IgD-negative memory B cell (primary cell): ENCODE results near the gene KIZ. TPM values are rescaled to one million over a fixed set of nuclear protein-coding genes. Genes with fewer than 3 reads are reported as not detected.

ENCODE experiments used
- H3K27ac Mint-ChIP-seq, 3 donors: one replicate each; pipeline ENCODE4 v1.8.0; 2020 to 2022; ENCODE audit warnings: mild to moderate bottlenecking in 3 of 3, mixed read lengths in 3 of 3, moderate library complexity in 1 of 3
- H3K27me3 Mint-ChIP-seq: one replicate; pipeline ENCODE4 v1.8.0; 2021; ENCODE audit warnings: mixed read lengths
- H3K36me3 Mint-ChIP-seq: one replicate; pipeline ENCODE4 v1.8.0; 2020; ENCODE audit warnings: mild to moderate bottlenecking, mixed read lengths
- H3K4me1 Mint-ChIP-seq, 3 donors: one replicate each; pipeline ENCODE4 v1.8.0; 2020 to 2022; ENCODE audit warnings: mixed read lengths in 3 of 3, mild to moderate bottlenecking in 1 of 3
- H3K4me3 Mint-ChIP-seq, 4 donors: one replicate each; pipeline ENCODE4 v1.8.0; 2020 to 2022; ENCODE audit warnings: mild to moderate bottlenecking in 4 of 4, mixed read lengths in 4 of 4, moderate library complexity in 3 of 4
- H3K9me3 Mint-ChIP-seq, 3 donors: one replicate each; pipeline ENCODE4 v1.8.0; 2020 to 2021; ENCODE audit warnings: mixed read lengths in 3 of 3, mild to moderate bottlenecking in 1 of 3
- polyA plus RNA-seq: library from polyadenylated mRNA; unstranded; fragments of 300-500 nt; fragmentation: Illumina TruSeq; gene quantifications from one replicate; pipeline ENCODE4 v1.2.3, GENCODE V29; 2021

KIZ gene, protein sequence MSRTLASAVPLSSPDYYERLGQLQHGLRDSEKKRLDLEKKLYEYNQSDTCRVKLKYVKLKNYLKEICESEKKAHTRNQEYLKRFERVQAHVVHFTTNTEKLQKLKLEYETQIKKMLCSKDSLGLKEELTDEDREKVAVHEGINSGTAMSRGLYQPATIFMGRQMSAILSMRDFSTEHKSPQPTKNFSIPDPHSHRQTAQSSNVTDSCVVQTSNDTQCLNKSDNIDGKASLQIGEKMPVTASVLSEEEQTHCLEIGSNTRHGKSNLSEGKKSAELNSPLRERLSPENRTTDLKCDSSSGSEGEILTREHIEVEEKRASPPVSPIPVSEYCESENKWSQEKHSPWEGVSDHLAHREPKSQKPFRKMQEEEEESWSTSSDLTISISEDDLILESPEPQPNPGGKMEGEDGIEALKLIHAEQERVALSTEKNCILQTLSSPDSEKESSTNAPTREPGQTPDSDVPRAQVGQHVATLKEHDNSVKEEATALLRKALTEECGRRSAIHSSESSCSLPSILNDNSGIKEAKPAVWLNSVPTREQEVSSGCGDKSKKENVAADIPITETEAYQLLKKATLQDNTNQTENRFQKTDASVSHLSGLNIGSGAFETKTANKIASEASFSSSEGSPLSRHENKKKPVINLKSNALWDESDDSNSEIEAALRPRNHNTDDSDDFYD
- polyA plus RNA-seq, result 26.2 TPM

DNA sequence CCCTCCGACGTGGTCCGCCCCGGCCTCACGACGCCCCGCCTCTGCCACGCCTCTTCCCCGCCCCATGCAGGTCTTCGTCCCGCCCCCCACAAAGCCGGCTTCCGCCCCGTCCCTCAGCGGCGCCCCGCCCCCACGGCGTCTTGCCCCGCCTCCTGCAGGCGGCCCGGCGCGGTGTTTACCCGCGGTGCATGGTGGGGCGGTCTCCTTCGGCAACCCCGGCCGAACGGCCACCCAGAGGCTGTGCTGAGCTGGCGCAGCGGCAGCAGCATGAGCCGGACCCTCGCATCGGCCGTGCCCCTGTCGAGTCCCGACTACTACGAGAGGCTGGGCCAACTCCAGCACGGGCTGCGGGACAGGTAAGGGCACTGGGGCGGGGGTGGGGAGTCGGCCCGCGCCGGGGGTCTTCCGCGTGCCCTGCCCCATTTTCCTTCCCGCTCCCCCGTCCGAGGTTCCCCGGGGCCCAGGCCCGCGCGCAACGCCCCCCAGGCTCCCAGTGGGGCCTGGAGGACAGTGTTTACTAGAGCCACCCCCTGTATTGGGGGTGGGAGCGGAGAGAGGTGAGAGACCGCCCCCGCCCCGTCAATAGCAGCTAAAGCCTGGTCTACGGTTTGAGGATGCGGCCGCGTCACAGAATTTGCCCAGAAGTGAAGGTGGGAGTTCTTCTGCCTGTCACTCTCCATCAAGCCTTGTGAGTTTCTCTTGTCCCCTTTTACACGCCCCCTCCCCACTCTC is at the start of gene KIZ:
Gene KIZ, plus strand, starts transcription at position 234 of the 732 bp plus-strand sequence. Its CDS starts 34 bp downstream, at position 268.
- Mint-ChIP-seq H3K36me3 (peaks cover 6% of the 10 kb centered on the region), H3K4me3 (peak within 1 kb of the TSS; percentile 82 to 91 (median 88)), H3K4me1 (peaks cover 16 to 24% (median 20%) of the 10 kb centered on the region in 3 donors), H3K27me3 (peaks cover 4% of the 10 kb centered on the region), H3K9me3 (no peaks in the 10 kb centered on the region), H3K27ac (peak within 1 kb of the TSS; percentile 78 to 94 (median 86))

DNA sequence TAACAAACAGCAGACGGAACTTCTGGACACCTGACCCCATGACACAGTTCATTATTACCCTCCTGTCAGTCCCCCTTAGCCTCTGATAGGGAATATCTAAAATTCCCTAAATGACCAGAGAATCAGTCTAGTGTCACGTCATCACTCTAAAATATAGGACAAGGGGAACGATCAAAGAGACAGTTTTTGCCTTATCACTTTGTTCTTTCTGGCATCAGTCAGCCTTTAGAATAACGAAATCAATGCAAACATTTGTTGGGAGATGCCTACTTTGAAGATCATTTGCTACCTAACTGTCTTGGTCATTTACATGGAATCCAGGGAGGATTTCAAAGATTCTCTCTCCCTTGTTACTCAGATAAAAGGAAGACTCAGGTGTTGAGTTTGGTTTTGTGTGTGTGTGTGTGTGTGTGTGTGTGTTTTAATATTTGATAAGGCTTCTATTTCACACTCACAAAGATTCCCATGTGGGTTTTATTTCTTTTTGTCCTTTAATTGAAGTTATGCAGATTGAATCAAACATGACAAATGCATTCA is 48.0 kb upstream of the KIZ start:
- Mint-ChIP-seq H3K36me3 (peaks cover 2% of the 10 kb centered on the region), H3K4me3 (no peak overlapping the region), H3K9me3 (no peaks in the 10 kb centered on the region), H3K27me3 (peaks cover 22% of the 10 kb centered on the region), H3K27ac (no peak overlapping the region), H3K4me1 (no peaks in the 10 kb centered on the region)

DNA sequence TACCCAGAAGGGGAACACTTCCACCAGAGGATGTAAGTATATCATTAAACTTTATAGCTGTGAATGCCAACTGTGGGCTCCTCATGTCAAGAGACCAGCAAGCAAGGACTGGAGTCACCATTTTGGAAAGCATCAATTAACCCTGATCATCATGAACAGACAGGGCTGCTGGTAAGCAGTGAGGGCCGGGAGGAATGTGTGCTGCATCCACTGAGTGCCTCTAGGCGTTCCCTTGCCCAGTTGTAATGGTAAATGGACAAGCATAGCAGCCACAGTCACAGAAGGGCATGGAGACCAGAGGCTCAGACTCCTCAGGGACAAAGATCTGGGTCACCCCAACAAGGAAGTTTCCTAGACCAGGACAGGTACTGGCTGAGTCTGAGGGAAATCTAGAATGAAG is 43.3 kb upstream of the KIZ start:
- no peak overlapping the region for H3K27ac Mint-ChIP-seq
- no peak overlapping the region for H3K4me3 Mint-ChIP-seq
- H3K4me1 Mint-ChIP-seq, result no peaks in the 10 kb centered on the region
- no peaks in the 10 kb centered on the region for H3K36me3 Mint-ChIP-seq
- H3K27me3 Mint-ChIP-seq, result peaks cover 12% of the 10 kb centered on the region
- no peaks in the 10 kb centered on the region for H3K9me3 Mint-ChIP-seq

DNA sequence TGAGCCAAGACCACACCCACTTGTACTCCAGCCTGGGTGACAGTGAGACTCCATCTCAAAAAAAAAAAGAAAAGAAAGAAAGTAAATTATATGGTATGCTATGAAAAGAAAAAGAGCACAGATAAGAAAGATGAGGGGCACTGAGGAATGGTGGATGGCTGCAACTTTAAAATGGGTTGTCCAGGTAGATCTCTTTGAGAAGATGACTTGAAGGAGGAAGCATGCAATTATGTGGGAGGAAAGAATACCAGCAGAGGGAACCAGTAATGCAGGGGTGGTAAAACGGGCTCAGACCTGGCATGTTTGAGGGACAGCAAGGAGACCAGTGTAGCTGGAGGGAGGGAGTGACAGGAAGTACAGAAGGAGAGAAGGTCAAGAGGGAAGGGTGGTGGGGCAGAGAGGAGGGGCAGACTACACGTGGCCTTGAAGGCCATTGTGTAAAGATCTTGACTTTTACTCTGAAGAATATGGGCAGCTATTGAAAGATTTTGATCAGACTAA is 42.0 kb upstream of the KIZ start:
- Mint-ChIP-seq H3K27ac (no peak overlapping the region), H3K27me3 (peaks cover 15% of the 10 kb centered on the region), H3K4me1 (no peaks in the 10 kb centered on the region), H3K36me3 (no peaks in the 10 kb centered on the region), H3K9me3 (peaks cover 0 to 2% (median 0%) of the 10 kb centered on the region in 3 donors), H3K4me3 (no peak overlapping the region)

DNA sequence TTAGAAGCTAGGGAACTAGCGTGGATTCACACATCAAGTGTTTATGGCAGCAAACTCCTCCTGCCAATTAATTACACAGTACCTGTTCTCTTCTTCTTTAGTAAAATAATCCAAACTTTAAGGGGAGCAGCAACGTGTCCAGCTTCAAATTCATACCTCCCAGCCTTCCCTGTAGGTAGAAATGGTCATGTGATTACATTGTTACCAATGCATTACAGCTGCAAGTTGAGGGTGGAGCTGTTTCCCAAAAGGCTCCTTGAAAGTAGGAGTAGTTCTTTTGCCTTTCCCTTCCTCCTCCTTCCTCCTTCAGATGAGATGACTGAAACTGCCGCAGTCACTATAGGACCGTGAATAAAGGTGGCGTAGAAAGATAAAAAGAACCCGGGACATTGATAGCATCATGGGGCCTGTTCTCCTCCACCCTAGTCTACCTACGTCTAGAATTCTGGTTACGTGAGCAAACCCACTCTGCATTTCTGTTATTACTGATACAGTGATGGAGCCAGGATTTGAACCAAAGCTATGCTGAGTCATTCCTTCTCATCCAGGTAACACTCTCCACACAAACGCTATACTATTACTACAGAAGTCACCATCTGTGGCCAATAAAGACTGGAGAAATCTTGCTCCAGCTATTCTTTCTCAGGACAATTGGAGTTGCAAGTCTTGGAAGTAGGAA is 37.9 kb upstream of the KIZ start:
- H3K4me1 Mint-ChIP-seq, result peaks cover 0 to 9% (median 0%) of the 10 kb centered on the region in 3 donors
- H3K27ac Mint-ChIP-seq, result no peak overlapping the region
- H3K27me3 Mint-ChIP-seq, result peaks cover 34% of the 10 kb centered on the region
- no peak overlapping the region for H3K4me3 Mint-ChIP-seq
- H3K36me3 Mint-ChIP-seq, result no peaks in the 10 kb centered on the region
- peaks cover 0 to 3% (median 0%) of the 10 kb centered on the region in 3 donors for H3K9me3 Mint-ChIP-seq

DNA sequence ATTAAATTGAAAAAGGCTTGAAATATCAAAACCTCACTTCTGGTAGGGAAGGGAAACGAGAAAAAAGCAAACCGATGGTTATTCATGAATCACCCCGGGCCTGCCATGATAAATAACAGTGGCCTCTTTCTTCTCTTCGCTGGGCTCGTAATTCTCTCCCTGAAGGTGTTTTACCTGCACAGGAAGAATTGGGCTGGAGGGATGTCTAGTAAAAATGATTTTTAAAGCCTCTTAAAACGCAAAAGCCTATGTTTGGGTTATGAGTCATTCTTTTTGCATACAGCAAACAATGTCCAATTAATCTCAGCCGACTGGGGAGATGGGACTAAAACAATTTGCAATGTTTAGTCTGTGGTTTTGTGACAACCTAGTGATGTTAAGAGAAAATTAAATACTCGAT is 36.5 kb upstream of the KIZ start:
- H3K27me3 Mint-ChIP-seq, result peaks cover 41% of the 10 kb centered on the region
- H3K27ac Mint-ChIP-seq, result no peak overlapping the region
- peaks cover 0 to 3% (median 0%) of the 10 kb centered on the region in 3 donors for H3K9me3 Mint-ChIP-seq
- H3K4me3 Mint-ChIP-seq, result no peak overlapping the region
- peaks cover 0 to 9% (median 0%) of the 10 kb centered on the region in 3 donors for H3K4me1 Mint-ChIP-seq
- H3K36me3 Mint-ChIP-seq, result no peaks in the 10 kb centered on the region

DNA sequence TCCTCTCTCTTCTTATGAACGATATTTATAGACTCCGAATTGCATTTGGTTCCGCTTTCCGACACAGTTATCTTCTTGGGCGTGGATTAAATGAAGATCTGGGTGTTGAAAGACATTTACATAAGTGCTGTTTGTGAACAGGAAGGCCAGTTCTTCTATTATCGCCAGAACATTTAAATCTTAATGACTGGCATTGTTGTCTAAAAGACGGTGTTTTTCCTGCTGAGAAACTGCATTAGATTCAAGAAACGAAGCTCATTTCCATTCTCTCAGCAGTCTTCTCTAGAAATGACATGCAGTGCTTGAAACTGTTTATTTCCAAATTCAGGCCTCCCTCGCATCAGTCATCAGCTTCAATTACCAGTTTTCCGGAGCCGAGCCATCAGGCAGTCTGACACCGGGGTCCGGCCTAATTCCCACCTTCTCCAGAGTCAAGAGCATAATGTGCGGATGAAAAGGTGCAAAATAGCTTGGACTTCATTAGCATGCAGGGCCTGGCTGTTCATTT is 35.7 kb upstream of the KIZ start:
- H3K4me1 Mint-ChIP-seq, result peaks cover 0 to 9% (median 0%) of the 10 kb centered on the region in 3 donors
- peaks cover 0 to 3% (median 0%) of the 10 kb centered on the region in 3 donors for H3K9me3 Mint-ChIP-seq
- no peaks in the 10 kb centered on the region for H3K36me3 Mint-ChIP-seq
- H3K27me3 Mint-ChIP-seq, result peaks cover 43% of the 10 kb centered on the region
- H3K4me3 Mint-ChIP-seq, result peak overlapping the region in 2 of 4 donors; percentile 18 to 53
- H3K27ac Mint-ChIP-seq, result no peak overlapping the region

DNA sequence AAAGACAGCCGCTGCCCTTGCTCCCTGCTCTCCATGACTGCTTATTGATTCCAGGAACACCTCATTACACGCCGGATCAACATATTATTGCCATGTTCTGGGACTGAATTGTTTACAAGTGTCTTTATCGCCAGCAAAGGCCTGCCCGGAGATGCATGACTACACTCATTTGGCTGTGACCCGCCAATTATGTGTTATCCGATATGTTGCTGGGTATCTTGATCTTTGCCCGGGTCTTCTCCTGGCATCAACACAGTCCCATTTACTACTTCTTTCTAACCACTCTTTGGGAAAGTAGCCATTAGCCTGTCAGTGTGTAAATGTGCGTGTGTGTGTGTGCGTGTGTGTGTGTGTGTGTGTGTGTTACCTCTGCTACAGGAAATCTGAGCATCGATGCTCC is 35.2 kb upstream of the KIZ start:
- peak overlapping the region in 1 of 4 donors; percentile 18 for H3K4me3 Mint-ChIP-seq
- peaks cover 0 to 9% (median 0%) of the 10 kb centered on the region in 3 donors for H3K4me1 Mint-ChIP-seq
- peaks cover 0 to 3% (median 0%) of the 10 kb centered on the region in 3 donors for H3K9me3 Mint-ChIP-seq
- H3K27me3 Mint-ChIP-seq, result peaks cover 45% of the 10 kb centered on the region
- H3K36me3 Mint-ChIP-seq, result no peaks in the 10 kb centered on the region
- no peak overlapping the region for H3K27ac Mint-ChIP-seq

DNA sequence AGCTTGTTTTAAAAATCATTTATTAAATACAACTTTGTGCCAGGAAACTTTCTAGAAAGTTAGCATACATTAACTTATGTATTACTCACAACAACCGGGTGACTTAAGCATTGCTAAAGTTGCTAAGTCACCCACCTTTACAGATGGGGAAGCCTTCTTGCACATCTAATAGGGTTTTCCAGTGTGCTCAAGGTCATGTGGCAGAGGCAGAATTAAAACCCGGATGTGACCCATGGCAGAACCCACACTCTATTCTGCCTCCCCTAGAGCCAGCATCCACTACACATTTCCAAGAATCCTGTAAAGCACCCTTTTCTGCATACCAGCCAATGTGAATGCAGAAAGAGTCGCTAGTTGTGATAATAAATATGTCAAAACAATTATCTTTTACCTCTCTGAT is 33.1 kb upstream of the KIZ start:
- Mint-ChIP-seq H3K4me3 (no peak overlapping the region), H3K9me3 (peaks cover 0 to 3% (median 0%) of the 10 kb centered on the region in 3 donors), H3K36me3 (no peaks in the 10 kb centered on the region)

DNA sequence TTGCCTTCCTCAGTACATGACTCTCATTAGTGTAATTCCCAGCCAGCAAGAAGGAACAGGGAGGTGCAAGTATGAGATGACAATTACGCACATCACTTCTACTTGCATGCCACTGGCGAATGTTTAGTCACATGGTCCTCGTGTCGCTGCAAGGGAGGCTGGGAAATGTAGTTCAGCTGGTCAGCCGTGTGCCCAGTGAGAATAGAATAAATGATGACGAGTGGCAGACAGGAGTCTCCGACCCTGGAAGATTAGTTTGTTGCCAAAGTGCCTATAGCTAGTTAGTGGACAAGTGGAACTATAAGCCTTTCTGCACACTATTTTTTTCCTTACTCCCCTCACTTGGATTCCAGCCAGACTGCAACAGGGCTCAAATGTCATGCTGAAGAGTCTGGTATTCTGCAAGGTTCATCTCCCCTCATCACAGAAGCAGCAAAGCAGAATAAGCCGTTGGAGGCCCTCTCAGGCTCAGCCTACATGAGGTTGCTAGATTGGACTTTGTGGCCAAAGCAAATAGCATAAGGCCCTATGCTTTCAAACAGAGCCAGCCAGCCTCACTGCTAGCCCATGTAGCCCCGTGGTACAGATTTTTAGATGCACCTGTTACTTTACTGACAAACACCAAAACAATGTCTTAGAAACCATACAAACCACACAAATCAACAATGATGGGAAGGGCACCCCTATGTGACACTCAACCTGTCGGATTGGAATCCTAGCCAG is 29.4 kb upstream of the KIZ start:
- Mint-ChIP-seq H3K9me3 (peaks cover 0 to 2% (median 0%) of the 10 kb centered on the region in 3 donors), H3K36me3 (no peaks in the 10 kb centered on the region), H3K27me3 (peaks cover 48% of the 10 kb centered on the region), H3K27ac (peak overlapping the region in 1 of 3 donors; percentile 41), H3K4me1 (peaks cover 5 to 21% (median 7%) of the 10 kb centered on the region in 3 donors), H3K4me3 (peak overlapping the region in 2 of 4 donors; percentile 14 to 73)

More for the DNA sequence above, 33.1 kb upstream of the KIZ start:
- Mint-ChIP-seq H3K27me3 (peaks cover 50% of the 10 kb centered on the region), H3K27ac (no peak overlapping the region), H3K4me1 (peaks cover 0 to 9% (median 0%) of the 10 kb centered on the region in 3 donors)

DNA sequence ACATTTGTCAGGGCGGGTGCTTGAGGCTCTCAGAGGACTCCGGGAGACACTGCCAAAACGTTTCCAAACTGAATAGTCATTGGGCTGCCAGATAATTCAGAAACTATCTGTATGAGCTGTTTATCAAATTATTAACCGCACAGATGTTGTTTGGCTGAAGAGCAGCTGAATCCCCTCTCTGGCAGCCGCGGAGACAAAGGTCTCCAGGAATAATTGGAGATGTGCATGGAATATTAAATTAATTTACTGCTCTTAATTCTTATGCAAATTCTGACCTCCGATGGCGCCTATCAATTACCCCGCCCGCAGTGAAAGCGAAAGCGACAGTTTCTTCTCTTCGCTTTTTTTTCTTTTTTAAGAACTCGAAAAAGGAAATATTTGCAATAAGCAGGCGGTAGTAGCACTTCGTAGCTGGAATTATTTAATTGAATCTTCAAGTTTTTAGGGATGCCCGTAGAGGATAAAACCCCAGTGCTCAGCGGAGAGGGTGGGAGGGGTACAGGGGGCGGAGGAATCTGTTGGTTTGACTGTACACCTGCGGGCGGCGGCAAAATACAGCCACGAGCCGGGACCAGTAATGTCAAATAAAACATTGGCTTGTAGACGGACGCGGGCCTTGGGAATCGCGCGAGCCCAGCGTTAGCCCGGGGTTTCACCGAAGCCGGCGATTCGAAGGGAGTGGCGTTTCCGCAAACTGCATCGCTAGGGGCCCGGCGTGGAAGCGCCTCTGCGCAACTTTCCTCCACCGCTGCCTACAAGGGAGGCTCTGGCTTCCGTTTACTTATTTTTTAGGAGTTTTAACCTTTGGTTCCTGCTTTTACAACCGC is 25.9 kb upstream of the KIZ start:
- Mint-ChIP-seq H3K4me3 (peak overlapping the region; percentile 90 to 96 (median 96)), H3K27ac (peak overlapping the region; percentile 90 to 96 (median 94)), H3K36me3 (peaks cover 2% of the 10 kb centered on the region), H3K27me3 (peaks cover 65% of the 10 kb centered on the region), H3K9me3 (peaks cover 0 to 7% (median 0%) of the 10 kb centered on the region in 3 donors), H3K4me1 (peaks cover 11 to 38% (median 16%) of the 10 kb centered on the region in 3 donors)

DNA sequence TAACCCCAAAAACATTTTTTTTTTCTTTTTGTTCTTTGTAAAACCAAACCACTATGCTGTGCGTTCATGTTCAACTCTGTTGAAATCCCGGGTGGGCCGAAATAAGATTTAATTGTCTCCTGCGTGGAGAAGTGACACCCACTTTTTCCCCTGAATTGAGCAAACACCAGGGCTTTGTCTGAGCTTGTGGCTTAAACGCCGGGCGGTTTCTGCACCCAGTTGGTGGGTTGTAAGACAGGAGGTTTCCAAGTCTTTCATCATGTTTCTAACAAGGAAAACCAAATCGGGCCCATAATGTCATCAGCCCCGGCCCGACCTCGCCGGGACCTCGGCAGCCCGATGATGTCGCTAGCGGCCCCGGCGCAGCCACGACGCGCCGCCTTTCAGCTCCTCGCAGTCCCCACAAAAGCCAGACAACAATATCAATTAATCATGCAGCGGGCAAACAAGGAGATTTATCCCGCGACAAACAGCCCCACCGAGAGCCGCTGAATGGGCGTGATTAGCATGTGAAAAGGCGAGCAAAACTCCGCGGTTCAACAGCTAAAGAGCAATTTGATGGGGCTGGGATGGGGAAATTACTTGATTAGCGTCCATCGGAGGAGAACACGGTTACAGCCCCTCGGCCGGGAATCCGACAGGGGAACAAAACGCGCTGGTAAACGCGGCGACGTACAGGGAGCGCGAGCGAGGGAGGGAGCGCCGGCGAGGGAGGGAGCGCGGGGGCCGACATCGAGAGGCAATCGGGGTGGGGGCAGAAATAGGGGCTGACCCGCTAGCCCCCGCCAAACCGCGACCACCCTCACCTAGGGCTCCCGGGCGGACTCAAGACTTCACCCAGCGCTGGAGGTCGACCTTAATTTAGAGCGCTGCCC is 25.1 kb upstream of the KIZ start:
- Mint-ChIP-seq H3K36me3 (peaks cover 2% of the 10 kb centered on the region), H3K4me3 (peak overlapping the region; percentile 90 to 96 (median 96)), H3K27ac (peak overlapping the region; percentile 90 to 96 (median 94)), H3K9me3 (peaks cover 0 to 7% (median 0%) of the 10 kb centered on the region in 3 donors), H3K27me3 (peaks cover 63% of the 10 kb centered on the region), H3K4me1 (peaks cover 11 to 38% (median 16%) of the 10 kb centered on the region in 3 donors)
